ENCODE data around the gene ULBP3.
"Not testable (repeated sequence)": the region's sequence is repeated elsewhere in the genome, so short reads cannot be mapped to it uniquely, and the experiment has no call there.

ULBP3 gene

DNA sequence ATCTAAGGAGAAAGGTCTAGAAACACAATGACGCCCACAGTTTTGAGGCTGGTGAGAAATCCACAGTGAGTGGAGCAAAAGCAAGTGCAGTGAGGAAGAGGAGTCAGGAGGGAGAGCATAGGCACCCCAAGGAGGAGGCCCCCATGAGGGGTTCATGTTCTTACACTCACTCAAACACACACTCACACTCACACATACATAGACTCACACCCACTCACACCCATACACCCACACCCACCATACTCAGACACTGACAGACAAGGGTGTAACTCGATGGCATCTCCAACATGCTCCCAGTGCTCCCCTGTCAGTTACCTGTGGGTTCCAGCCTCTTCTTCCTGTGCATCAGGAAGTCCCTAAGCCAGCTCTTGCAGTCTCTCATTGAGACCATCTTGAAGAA is 3.8 kb downstream of the ULBP3 start:
- no peak overlapping the region for H3K4me3 ChIP-seq (ENCODE audit: low read depth, low read length)
- TF ChIP-seq, protein P1, sequence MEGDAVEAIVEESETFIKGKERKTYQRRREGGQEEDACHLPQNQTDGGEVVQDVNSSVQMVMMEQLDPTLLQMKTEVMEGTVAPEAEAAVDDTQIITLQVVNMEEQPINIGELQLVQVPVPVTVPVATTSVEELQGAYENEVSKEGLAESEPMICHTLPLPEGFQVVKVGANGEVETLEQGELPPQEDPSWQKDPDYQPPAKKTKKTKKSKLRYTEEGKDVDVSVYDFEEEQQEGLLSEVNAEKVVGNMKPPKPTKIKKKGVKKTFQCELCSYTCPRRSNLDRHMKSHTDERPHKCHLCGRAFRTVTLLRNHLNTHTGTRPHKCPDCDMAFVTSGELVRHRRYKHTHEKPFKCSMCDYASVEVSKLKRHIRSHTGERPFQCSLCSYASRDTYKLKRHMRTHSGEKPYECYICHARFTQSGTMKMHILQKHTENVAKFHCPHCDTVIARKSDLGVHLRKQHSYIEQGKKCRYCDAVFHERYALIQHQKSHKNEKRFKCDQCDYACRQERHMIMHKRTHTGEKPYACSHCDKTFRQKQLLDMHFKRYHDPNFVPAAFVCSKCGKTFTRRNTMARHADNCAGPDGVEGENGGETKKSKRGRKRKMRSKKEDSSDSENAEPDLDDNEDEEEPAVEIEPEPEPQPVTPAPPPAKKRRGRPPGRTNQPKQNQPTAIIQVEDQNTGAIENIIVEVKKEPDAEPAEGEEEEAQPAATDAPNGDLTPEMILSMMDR (IDR thresholded peaks at IDR 0.05; ENCODE audit: low read depth, low read length, missing control alignments): no peak
- H3K36me3 ChIP-seq (replicated peaks): no peaks in the 10 kb centered on the region
- H3K27me3 ChIP-seq (replicated peaks): no peaks in the 10 kb centered on the region
- no peak overlapping the region for H3K27ac ChIP-seq
- in situ Hi-C loops (cut with HindIII; ENCODE audit: low pct_ligation_motif_present, low sequenced_read_pairs): no loop called here
- no peak for DNase-seq

- H3K4me3 ChIP-seq (ENCODE audit: low read depth, low read length): no peak overlapping the region
- TF ChIP-seq, protein P1 (IDR thresholded peaks at IDR 0.05; ENCODE audit: low read depth, low read length, missing control alignments): no peak
- in situ Hi-C loops (cut with HindIII; ENCODE audit: low pct_ligation_motif_present, low sequenced_read_pairs): no loop called here
These were observed 5.3 kb downstream of the ULBP3 start for GRCh38 chr6:150063640-150064039.

DNA sequence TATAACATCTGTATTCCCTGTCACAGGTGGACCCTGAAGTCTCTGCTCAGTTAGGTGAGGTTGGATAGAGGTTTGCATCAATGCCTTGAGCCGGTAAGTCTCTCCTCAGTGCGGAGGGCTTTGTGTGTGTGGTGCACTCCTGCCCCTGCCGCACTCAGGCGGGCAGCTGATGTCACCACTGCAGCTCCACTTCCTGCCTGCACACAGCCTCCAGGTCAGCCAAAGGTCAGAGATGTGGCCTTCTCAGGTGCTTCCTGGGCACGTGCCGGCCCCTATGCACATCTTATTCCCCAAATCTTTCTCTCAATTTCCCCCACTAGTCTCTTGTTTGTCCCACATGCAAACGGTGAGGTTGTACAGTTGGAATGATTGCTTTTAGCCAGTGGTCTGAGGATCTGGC is 8.9 kb downstream of the ULBP3 start:
- H3K36me3 ChIP-seq (replicated peaks); in situ Hi-C loops (cut with HindIII; ENCODE audit: low pct_ligation_motif_present, low sequenced_read_pairs); DNase-seq; H3K27ac ChIP-seq; H3K4me3 ChIP-seq (ENCODE audit: low read depth, low read length); H3K27me3 ChIP-seq (replicated peaks): not testable (repeated sequence)

More at GRCh38 chr6:150063640-150064039, 5.3 kb downstream of the ULBP3 start:
- no peaks in the 10 kb centered on the region for H3K27me3 ChIP-seq (replicated peaks)
- no peak for DNase-seq
- H3K36me3 ChIP-seq (replicated peaks): no peaks in the 10 kb centered on the region
- no peak overlapping the region for H3K27ac ChIP-seq

GRCh38 chr6:150058986-150059385 is 9.9 kb downstream of the ULBP3 start:
- TF ChIP-seq, protein P1 (IDR thresholded peaks at IDR 0.05; ENCODE audit: low read depth, low read length, missing control alignments): no peak
- H3K27me3 ChIP-seq (replicated peaks): peaks cover 10% of the 10 kb centered on the region
- H3K27ac ChIP-seq: no peak overlapping the region
- DNase-seq: no peak
- H3K4me3 ChIP-seq (ENCODE audit: low read depth, low read length): no peak overlapping the region
- no peaks in the 10 kb centered on the region for H3K36me3 ChIP-seq (replicated peaks)
- in situ Hi-C loops (cut with HindIII; ENCODE audit: low pct_ligation_motif_present, low sequenced_read_pairs): no loop called here

DNA sequence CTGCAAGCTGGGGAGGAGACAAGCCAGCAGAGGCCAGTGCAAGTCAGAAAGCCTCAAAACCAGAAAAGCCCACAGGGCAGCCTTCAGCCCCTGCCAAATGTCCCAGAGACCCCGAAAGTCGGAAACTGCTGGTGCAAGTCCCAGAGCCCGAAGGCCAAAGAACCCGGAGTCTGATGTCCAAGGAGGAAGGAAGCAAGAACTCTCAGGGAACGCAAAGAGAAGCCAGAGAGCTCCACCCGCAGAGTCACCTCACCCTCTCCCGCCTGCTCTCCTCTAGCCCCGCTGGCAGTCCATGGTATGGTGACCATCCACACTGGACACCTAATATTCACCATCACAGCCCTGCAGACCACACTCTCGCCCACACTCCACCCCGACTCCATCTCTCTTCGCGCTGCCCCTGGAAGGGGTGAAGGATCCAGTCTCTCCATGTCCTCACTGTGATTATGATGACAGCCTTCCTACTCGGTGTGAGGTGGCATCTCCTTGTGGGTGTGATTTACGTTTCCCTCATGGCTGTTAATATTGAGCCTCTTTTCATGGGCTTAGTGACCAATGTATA is 10.6 kb downstream of the ULBP3 start:
- TF ChIP-seq, protein P1 (IDR thresholded peaks at IDR 0.05; ENCODE audit: low read depth, low read length, missing control alignments): no peak
- H3K27me3 ChIP-seq (replicated peaks): peaks cover 17% of the 10 kb centered on the region
- no peak overlapping the region for H3K27ac ChIP-seq
- no peak overlapping the region for H3K4me3 ChIP-seq (ENCODE audit: low read depth, low read length)
- no peaks in the 10 kb centered on the region for H3K36me3 ChIP-seq (replicated peaks)
- no peak for DNase-seq
- in situ Hi-C loops (cut with HindIII; ENCODE audit: low pct_ligation_motif_present, low sequenced_read_pairs): no loop called here

GRCh38 chr6:150057501-150057951 is 11.4 kb downstream of the ULBP3 start:
- no peak for DNase-seq
- TF ChIP-seq, protein P1 (IDR thresholded peaks at IDR 0.05; ENCODE audit: low read depth, low read length, missing control alignments): no peak
- Histone ChIP-seq H3K4me3 (ENCODE audit: low read depth, low read length) (no peak overlapping the region), H3K27ac (no peak overlapping the region), H3K27me3 (replicated peaks) (peaks cover 23% of the 10 kb centered on the region), H3K36me3 (replicated peaks) (no peaks in the 10 kb centered on the region)
- in situ Hi-C loops (cut with HindIII; ENCODE audit: low pct_ligation_motif_present, low sequenced_read_pairs): no loop called here
